Caco-2 (cell line): ENCODE measurements around the gene KDM6B. TPM values are rescaled to one million over a fixed set of nuclear protein-coding genes. Genes with fewer than 3 reads are reported as not detected.

ENCODE experiments used
- BruUV-seq: library from RNA; stranded (reverse); fragments of 400-500 nt; replicated peaks from 2 replicates; lab custom pipeline; 2021; lab: Mats Ljungman, UMichigan
- CTCF ChIA-PET: fragments of 300-600 bp; sonication (Branson Sonifier 250); formaldehyde crosslinking; loops from one replicate; lab custom pipeline; 2022; ENCODE audit warnings: antibody characterized with exemption; lab: Charles Lee
- POLR2A ChIA-PET: fragments of 300-600 bp; sonication (Branson Sonifier 250); formaldehyde crosslinking; loops from one replicate; lab custom pipeline; 2022; ENCODE audit warnings: antibody characterized with exemption; lab: Charles Lee
- DNase-seq, 2 experiments: peaks; one replicate each; pipeline versions ENCODE4 v3.0.0 to v3.0.0-alpha.2; 2020 to 2022
- H3K27me3 ChIP-seq: replicated peaks from 2 replicates; pipeline ENCODE4 v1.6.0; 2011; ENCODE audit warnings: low read length; ENCODE audit not compliant: control insufficient read depth, insufficient read depth
- H3K36me3 ChIP-seq: 2 replicates; pipeline ENCODE4 v1.5.1; 2011; ENCODE audit warnings: low read length; ENCODE audit not compliant: control insufficient read depth, insufficient read depth
- H3K4me1 ChIP-seq: fragments of 250-450 bp; sonication (Bioruptor Pico); 2 replicates; pipeline ENCODE4 v1.5.1; 2020; ENCODE audit warnings: mild to moderate bottlenecking
- H3K4me3 ChIP-seq: 2 replicates; pipeline ENCODE4 v1.5.1; 2011; ENCODE audit warnings: low read depth, mild to moderate bottlenecking, control low read depth, low read length
- H3K9me3 ChIP-seq: fragments of 250-450 bp; sonication (Bioruptor Pico); 2 replicates; pipeline ENCODE4 v1.5.1; 2020; ENCODE audit warnings: mild to moderate bottlenecking, moderate library complexity
- H3K27ac Mint-ChIP-seq: one replicate; pipeline ENCODE4 v1.8.0; 2022; ENCODE audit warnings: mixed read lengths; ENCODE audit not compliant: unreplicated experiment
- H3K27me3 Mint-ChIP-seq: one replicate; pipeline ENCODE4 v1.8.0; 2022; ENCODE audit warnings: mixed read lengths; ENCODE audit not compliant: insufficient read depth, unreplicated experiment
- H3K36me3 Mint-ChIP-seq: one replicate; pipeline ENCODE4 v1.8.0; 2022; ENCODE audit warnings: mild to moderate bottlenecking, mixed read lengths; ENCODE audit not compliant: insufficient read depth, unreplicated experiment
- H3K4me1 Mint-ChIP-seq: one replicate; pipeline ENCODE4 v1.8.0; 2022; ENCODE audit warnings: low read depth, mixed read lengths; ENCODE audit not compliant: unreplicated experiment
- H3K4me3 Mint-ChIP-seq: one replicate; pipeline ENCODE4 v1.8.0; 2022; ENCODE audit warnings: mild to moderate bottlenecking, moderate library complexity, mixed read lengths; ENCODE audit not compliant: unreplicated experiment
- H3K9me3 Mint-ChIP-seq: one replicate; pipeline ENCODE4 v1.8.0; 2022; ENCODE audit warnings: mixed read lengths; ENCODE audit not compliant: unreplicated experiment
- intact Hi-C: fragments of 100-400 bp; cut with micrococcal nuclease; formaldehyde crosslinking; loops from one replicate; pipeline ENCODE4 v1.10.0; 2022; ENCODE audit not compliant: unreplicated experiment
- total RNA-seq: library from RNA; stranded (reverse); gene quantifications from 2 replicates; pipeline ENCODE4 v1.2.3, GENCODE V29; 2022
- TF ChIP-seq, protein P1 (sequence below), 2 experiments: fragments of 200-600 bp in 1 of 2; IDR thresholded peaks; 1 replicate in 1 of 2; 2 replicates in 1 of 2; pipeline versions ENCODE4 v1.5.1 to v1.8.0; 2011 to 2022; ENCODE audit warnings: antibody characterized with exemption in 1 of 2, control low read depth in 1 of 2, inconsistent platforms in 1 of 2, low read depth in 1 of 2, low read length in 1 of 2, mild to moderate bottlenecking in 1 of 2, moderate library complexity in 1 of 2; ENCODE audit not compliant: insufficient read depth in 1 of 2, severe bottlenecking in 1 of 2, unreplicated experiment in 1 of 2

Gene KDM6B
- total RNA-seq, 1 experiment from 2014 or later: 27.9 TPM

DNA sequence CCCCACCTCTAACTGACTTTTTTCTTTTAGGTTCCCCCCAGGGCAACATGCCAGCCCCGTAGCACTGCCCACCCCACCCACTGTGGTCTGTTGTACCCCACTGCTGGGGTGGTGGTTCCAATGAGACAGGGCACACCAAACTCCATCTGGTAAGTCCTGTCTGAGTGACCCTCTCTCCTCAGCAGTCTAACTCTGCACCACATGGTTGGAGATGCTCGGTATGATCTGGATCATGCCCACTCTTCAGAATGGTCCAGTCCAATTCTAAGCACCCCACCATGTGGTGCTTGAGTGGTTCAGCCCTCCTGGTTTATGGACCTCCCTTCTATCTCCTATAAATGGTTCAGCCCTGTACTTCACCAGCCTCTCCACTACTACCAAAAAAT, 5.9 kb downstream of the KDM6B start:
- intact Hi-C loops: loop anchor here (5.0 kb wide), 1 partner anchor 223 kb away; no protein-coding TSS in a partner anchor

GRCh38 chr17:7840441-7840840, 6.4 kb downstream of the KDM6B start:
- Mint-ChIP-seq H3K4me3 (peak overlapping the region; percentile 82), H3K27me3 (no peaks in the 10 kb centered on the region), H3K4me1 (peaks cover 24% of the 10 kb centered on the region), H3K27ac (peak overlapping the region; percentile 98), H3K9me3 (no peaks in the 10 kb centered on the region), H3K36me3 (peaks cover 65% of the 10 kb centered on the region)
- Histone ChIP-seq H3K4me3 (no peak overlapping the region), H3K9me3 (no peaks in the 10 kb centered on the region), H3K4me1 (peaks cover 30% of the 10 kb centered on the region), H3K36me3 (no peaks in the 10 kb centered on the region), H3K27me3 (no peaks in the 10 kb centered on the region)
- TF ChIP-seq, protein P1, sequence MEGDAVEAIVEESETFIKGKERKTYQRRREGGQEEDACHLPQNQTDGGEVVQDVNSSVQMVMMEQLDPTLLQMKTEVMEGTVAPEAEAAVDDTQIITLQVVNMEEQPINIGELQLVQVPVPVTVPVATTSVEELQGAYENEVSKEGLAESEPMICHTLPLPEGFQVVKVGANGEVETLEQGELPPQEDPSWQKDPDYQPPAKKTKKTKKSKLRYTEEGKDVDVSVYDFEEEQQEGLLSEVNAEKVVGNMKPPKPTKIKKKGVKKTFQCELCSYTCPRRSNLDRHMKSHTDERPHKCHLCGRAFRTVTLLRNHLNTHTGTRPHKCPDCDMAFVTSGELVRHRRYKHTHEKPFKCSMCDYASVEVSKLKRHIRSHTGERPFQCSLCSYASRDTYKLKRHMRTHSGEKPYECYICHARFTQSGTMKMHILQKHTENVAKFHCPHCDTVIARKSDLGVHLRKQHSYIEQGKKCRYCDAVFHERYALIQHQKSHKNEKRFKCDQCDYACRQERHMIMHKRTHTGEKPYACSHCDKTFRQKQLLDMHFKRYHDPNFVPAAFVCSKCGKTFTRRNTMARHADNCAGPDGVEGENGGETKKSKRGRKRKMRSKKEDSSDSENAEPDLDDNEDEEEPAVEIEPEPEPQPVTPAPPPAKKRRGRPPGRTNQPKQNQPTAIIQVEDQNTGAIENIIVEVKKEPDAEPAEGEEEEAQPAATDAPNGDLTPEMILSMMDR (IDR thresholded peaks at IDR 0.05; ENCODE audit: insufficient read depth in 1 of 2, low read depth in 1 of 2, low read length in 1 of 2, severe bottlenecking in 1 of 2, unreplicated experiment in 1 of 2): no peak
- BruUV-seq: no TSS peak
- no peak for DNase-seq
- POLR2A ChIA-PET: no interaction called here
- CTCF ChIA-PET: no interaction called here
- intact Hi-C loops: no loop called here

More for the DNA sequence above, 5.9 kb downstream of the KDM6B start:
- CTCF ChIA-PET: interaction anchor here (1.6 kb wide), 1 partner anchor 17 kb away, joined by 5 read pairs; the partner anchor contains the start of gene NAA38
- Mint-ChIP-seq H3K27ac (peak overlapping the region; percentile 98), H3K4me3 (peak overlapping the region; percentile 82), H3K36me3 (peaks cover 65% of the 10 kb centered on the region), H3K4me1 (peaks cover 24% of the 10 kb centered on the region), H3K27me3 (no peaks in the 10 kb centered on the region), H3K9me3 (no peaks in the 10 kb centered on the region)
- H3K4me3 ChIP-seq: no peak overlapping the region
- H3K9me3 ChIP-seq: no peaks in the 10 kb centered on the region
- H3K4me1 ChIP-seq: peaks cover 30% of the 10 kb centered on the region
- POLR2A ChIA-PET: interaction anchor here (0.6 kb wide), 1 partner anchor 92 kb away, joined by 3 read pairs; the partner anchor contains the start of gene TRAPPC1
- no peaks in the 10 kb centered on the region for H3K27me3 ChIP-seq
- BruUV-seq: no TSS peak
- H3K36me3 ChIP-seq: no peaks in the 10 kb centered on the region
- no peak for DNase-seq
- TF ChIP-seq, protein P1 (IDR thresholded peaks at IDR 0.05; ENCODE audit: insufficient read depth in 1 of 2, low read depth in 1 of 2, low read length in 1 of 2, severe bottlenecking in 1 of 2, unreplicated experiment in 1 of 2): no peak

GRCh38 chr17:7840875-7841274, 6.9 kb downstream of the KDM6B start:
- peaks cover 24% of the 10 kb centered on the region for H3K4me1 Mint-ChIP-seq
- peaks cover 68% of the 10 kb centered on the region for H3K36me3 Mint-ChIP-seq
- no peak for DNase-seq
- H3K27ac Mint-ChIP-seq: peak overlapping the region; percentile 98
- H3K27me3 ChIP-seq: no peaks in the 10 kb centered on the region
- H3K9me3 ChIP-seq: no peaks in the 10 kb centered on the region
- no peaks in the 10 kb centered on the region for H3K36me3 ChIP-seq
- TF ChIP-seq, protein P1 (IDR thresholded peaks at IDR 0.05; ENCODE audit: insufficient read depth in 1 of 2, low read depth in 1 of 2, low read length in 1 of 2, severe bottlenecking in 1 of 2, unreplicated experiment in 1 of 2): no peak
- intact Hi-C loops: loop anchor here (1.0 kb wide), 1 partner anchor 8 kb away; no protein-coding TSS in a partner anchor
- H3K9me3 Mint-ChIP-seq: no peaks in the 10 kb centered on the region
- no peaks in the 10 kb centered on the region for H3K27me3 Mint-ChIP-seq
- peaks cover 30% of the 10 kb centered on the region for H3K4me1 ChIP-seq
- POLR2A ChIA-PET: no interaction called here
- peak overlapping the region; percentile 68 for H3K4me3 ChIP-seq
- CTCF ChIA-PET: interaction anchor here (1.1 kb wide), 1 partner anchor 97 kb away, joined by 3 read pairs; no protein-coding TSS in a partner anchor
- H3K4me3 Mint-ChIP-seq: peak overlapping the region; percentile 82
- TSS peak; percentile 2 for BruUV-seq
